HepG2 (cell line): Measurements from ENCODE around the gene TLX1. TPM values are rescaled to one million over a fixed set of nuclear protein-coding genes. Genes with fewer than 3 reads are reported as not detected.

ENCODE experiments used
- CBFB ChIP-seq: sonication (generic); formaldehyde crosslinking; IDR thresholded peaks from 2 replicates; pipeline ENCODE4 v1.4.0; 2020; ENCODE audit warnings: missing genetic modification reagents
- CCAR2 ChIP-seq: fragments of 200-400 bp; formaldehyde crosslinking; optimal IDR thresholded peaks from 2 replicates; pipeline ENCODE3; 2018; ENCODE audit warnings: low read depth, mild to moderate bottlenecking, low read length, moderate library complexity
- GABPB1 ChIP-seq: IDR thresholded peaks from 2 replicates; pipeline ENCODE4 v1.6.1; 2016; ENCODE audit warnings: mild to moderate bottlenecking, missing genetic modification reagents, moderate library complexity, missing compliant biosample characterization
- HDAC1 ChIP-seq: sonication (generic); formaldehyde crosslinking; IDR thresholded peaks from 2 replicates; pipeline ENCODE4 v1.5.1; 2020; ENCODE audit warnings: mild to moderate bottlenecking, missing genetic modification reagents
- NR2F6 ChIP-seq, 2 experiments: IDR thresholded peaks; 2 replicates each; pipeline ENCODE4 v1.6.1; 2016; ENCODE audit warnings: antibody characterized with exemption in 1 of 2, mild to moderate bottlenecking in 1 of 2
- PPARG ChIP-seq: conservative IDR thresholded peaks from 2 replicates; pipeline ENCODE4 v1.6.1; 2016; ENCODE audit warnings: missing biosample characterization, missing genetic modification reagents
- RCOR2 ChIP-seq: IDR thresholded peaks from 2 replicates; pipeline ENCODE4 v1.6.1; 2016; ENCODE audit warnings: missing biosample characterization, missing genetic modification reagents
- SALL2 ChIP-seq: sonication (generic); formaldehyde crosslinking; IDR thresholded peaks from 2 replicates; pipeline ENCODE4 v1.8.1; 2023; ENCODE audit warnings: mild to moderate bottlenecking, missing genetic modification reagents, inconsistent platforms
- SOX5 ChIP-seq: IDR thresholded peaks from 2 replicates; pipeline ENCODE4 v1.6.1; 2016; ENCODE audit warnings: borderline replicate concordance
- TCF7 ChIP-seq: sonication (generic); IDR thresholded peaks from 2 replicates; pipeline ENCODE4 v1.6.1; 2016; ENCODE audit warnings: antibody characterized with exemption, low read depth
- XRCC5 ChIP-seq: fragments of 200-400 bp; formaldehyde crosslinking; optimal IDR thresholded peaks from 2 replicates; pipeline ENCODE3; 2017; ENCODE audit warnings: mild to moderate bottlenecking, low read length
- ZFP1 ChIP-seq: IDR thresholded peaks from 2 replicates; pipeline ENCODE4 v1.6.1; 2016
- ZNF121 ChIP-seq: sonication (generic); formaldehyde crosslinking; IDR thresholded peaks from 2 replicates; pipeline ENCODE4 v1.5.0; 2020; ENCODE audit warnings: mild to moderate bottlenecking, missing genetic modification reagents
- ZNF160 ChIP-seq: sonication (generic); formaldehyde crosslinking; IDR thresholded peaks from 2 replicates; pipeline ENCODE4 v1.8.0; 2022; ENCODE audit warnings: mild to moderate bottlenecking, inconsistent platforms, missing genetic modification reagents
- ZNF350 ChIP-seq: sonication (generic); formaldehyde crosslinking; IDR thresholded peaks from 2 replicates; pipeline ENCODE4 v1.4.0; 2020; ENCODE audit warnings: mild to moderate bottlenecking, low read depth, missing genetic modification reagents, borderline replicate concordance
- ZNF543 ChIP-seq: sonication (generic); formaldehyde crosslinking; IDR thresholded peaks from 2 replicates; pipeline ENCODE4 v1.4.0; 2020; ENCODE audit warnings: mild to moderate bottlenecking, missing genetic modification reagents
- polyA plus RNA-seq, 8 experiments: library from polyadenylated mRNA; depleted of rRNA in 3 of 8; stranded (reverse) in 7 of 8; unstranded in 1 of 8; fragments of >200 nt; fragmentation: Illumina TruSeq in 4 of 8; extraction: Trizol in 4 of 8; gene quantifications; 2 replicates each; pipeline versions ENCODE4 v1.2.1 to v1.2.3, GENCODE V29; 2011 to 2016; ENCODE audit warnings: low read depth in 4 of 8, missing spikeins in 1 of 8, mixed read lengths in 1 of 8; ENCODE audit not compliant: insufficient read depth in 1 of 8
- total RNA-seq, 5 experiments: library from RNA; depleted of rRNA; stranded (reverse); fragments of >200 nt; fragmentation: Illumina TruSeq; extraction: Trizol; gene quantifications; 2 replicates each; pipeline ENCODE4 v1.2.3, GENCODE V29; 2016; ENCODE audit warnings: low read depth in 1 of 5
- TF ChIP-seq, protein P1 (sequence below): sonication (generic); formaldehyde crosslinking; IDR thresholded peaks from 2 replicates; pipeline ENCODE4 v1.4.0; 2020; ENCODE audit warnings: missing genetic modification reagents, mild to moderate bottlenecking, borderline replicate concordance
- TF ChIP-seq, protein P2 (sequence below): sonication (generic); formaldehyde crosslinking; IDR thresholded peaks from 2 replicates; pipeline ENCODE4 v1.5.1; 2020; ENCODE audit warnings: mild to moderate bottlenecking, missing genetic modification reagents, moderate library complexity
- TF ChIP-seq, protein P3 (sequence below): sonication (generic); formaldehyde crosslinking; IDR thresholded peaks from 2 replicates; pipeline ENCODE4 v1.8.1; 2023; ENCODE audit warnings: mild to moderate bottlenecking, missing genetic modification reagents
- TF ChIP-seq, protein P4 (sequence below): sonication (generic); formaldehyde crosslinking; IDR thresholded peaks from 2 replicates; pipeline ENCODE4 v1.4.0; 2020; ENCODE audit warnings: missing genetic modification reagents, borderline replicate concordance

TLX1 gene
- total and polyA plus RNA-seq, 2 of the 13 experiments (the other 11 are each of a cell fraction or from before 2014, with no cell fraction given), result 0.07 to 0.26 TPM

DNA sequence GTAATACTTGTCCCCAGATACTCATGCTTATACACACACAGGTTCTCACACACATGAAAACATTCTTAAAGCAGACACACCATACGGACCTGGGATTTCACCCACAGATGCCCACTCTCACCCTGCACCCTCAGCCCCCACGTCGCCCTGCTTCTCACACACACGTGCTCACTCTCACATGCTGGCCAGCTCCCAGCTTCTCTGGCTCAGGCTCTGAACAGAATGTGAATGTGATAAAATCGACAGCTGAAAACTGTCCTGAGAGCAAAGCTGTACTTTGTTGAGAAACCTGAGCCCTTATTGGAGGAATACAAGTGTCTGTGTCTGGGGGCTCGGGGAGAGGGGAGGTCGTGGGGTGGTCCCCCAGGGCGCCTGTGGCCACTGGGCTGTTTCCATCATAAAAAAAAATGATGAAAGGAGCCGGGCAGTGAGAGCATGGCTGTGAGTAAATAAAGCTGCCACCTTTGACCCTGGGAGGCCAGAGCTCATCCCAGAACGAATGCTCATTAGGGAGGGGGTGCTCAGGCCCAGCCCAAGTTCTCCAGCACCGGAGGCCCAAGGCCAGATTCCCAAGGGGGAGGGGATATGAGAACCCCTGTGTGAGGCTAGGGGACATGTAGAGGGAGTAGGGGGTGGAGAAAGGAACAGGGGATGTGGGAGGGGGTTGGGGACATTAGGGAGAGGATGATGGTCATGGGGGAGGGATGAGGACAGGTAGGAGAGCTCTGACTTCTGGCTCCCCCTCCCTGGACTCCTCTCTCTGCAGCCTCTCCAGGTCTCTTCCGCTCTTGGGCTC is 18.1 kb upstream of the TLX1 start (continued):
- TF ChIP-seq, protein P1, sequence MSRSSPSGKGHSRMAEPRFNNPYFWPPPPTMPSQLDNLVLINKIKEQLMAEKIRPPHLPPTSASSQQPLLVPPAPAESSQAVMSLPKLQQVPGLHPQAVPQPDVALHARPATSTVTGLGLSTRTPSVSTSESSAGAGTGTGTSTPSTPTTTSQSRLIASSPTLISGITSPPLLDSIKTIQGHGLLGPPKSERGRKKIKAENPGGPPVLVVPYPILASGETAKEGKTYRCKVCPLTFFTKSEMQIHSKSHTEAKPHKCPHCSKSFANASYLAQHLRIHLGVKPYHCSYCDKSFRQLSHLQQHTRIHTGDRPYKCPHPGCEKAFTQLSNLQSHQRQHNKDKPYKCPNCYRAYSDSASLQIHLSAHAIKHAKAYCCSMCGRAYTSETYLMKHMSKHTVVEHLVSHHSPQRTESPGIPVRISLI (CRISPR knock-in tag), result peak; percentile 96
- TF ChIP-seq, protein P2, sequence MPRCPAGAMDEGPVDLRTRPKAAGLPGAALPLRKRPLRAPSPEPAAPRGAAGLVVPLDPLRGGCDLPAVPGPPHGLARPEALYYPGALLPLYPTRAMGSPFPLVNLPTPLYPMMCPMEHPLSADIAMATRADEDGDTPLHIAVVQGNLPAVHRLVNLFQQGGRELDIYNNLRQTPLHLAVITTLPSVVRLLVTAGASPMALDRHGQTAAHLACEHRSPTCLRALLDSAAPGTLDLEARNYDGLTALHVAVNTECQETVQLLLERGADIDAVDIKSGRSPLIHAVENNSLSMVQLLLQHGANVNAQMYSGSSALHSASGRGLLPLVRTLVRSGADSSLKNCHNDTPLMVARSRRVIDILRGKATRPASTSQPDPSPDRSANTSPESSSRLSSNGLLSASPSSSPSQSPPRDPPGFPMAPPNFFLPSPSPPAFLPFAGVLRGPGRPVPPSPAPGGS (CRISPR knock-in tag), result no peak
- TF ChIP-seq ZNF121 (CRISPR knock-in tag), result no peak
- TF ChIP-seq, protein P3, sequence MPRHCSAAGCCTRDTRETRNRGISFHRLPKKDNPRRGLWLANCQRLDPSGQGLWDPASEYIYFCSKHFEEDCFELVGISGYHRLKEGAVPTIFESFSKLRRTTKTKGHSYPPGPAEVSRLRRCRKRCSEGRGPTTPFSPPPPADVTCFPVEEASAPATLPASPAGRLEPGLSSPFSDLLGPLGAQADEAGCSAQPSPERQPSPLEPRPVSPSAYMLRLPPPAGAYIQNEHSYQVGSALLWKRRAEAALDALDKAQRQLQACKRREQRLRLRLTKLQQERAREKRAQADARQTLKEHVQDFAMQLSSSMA (CRISPR knock-in tag), result no peak
- TF ChIP-seq ZNF543, result no peak
- peak; percentile 67 for TF ChIP-seq CCAR2
- TF ChIP-seq, protein P4, sequence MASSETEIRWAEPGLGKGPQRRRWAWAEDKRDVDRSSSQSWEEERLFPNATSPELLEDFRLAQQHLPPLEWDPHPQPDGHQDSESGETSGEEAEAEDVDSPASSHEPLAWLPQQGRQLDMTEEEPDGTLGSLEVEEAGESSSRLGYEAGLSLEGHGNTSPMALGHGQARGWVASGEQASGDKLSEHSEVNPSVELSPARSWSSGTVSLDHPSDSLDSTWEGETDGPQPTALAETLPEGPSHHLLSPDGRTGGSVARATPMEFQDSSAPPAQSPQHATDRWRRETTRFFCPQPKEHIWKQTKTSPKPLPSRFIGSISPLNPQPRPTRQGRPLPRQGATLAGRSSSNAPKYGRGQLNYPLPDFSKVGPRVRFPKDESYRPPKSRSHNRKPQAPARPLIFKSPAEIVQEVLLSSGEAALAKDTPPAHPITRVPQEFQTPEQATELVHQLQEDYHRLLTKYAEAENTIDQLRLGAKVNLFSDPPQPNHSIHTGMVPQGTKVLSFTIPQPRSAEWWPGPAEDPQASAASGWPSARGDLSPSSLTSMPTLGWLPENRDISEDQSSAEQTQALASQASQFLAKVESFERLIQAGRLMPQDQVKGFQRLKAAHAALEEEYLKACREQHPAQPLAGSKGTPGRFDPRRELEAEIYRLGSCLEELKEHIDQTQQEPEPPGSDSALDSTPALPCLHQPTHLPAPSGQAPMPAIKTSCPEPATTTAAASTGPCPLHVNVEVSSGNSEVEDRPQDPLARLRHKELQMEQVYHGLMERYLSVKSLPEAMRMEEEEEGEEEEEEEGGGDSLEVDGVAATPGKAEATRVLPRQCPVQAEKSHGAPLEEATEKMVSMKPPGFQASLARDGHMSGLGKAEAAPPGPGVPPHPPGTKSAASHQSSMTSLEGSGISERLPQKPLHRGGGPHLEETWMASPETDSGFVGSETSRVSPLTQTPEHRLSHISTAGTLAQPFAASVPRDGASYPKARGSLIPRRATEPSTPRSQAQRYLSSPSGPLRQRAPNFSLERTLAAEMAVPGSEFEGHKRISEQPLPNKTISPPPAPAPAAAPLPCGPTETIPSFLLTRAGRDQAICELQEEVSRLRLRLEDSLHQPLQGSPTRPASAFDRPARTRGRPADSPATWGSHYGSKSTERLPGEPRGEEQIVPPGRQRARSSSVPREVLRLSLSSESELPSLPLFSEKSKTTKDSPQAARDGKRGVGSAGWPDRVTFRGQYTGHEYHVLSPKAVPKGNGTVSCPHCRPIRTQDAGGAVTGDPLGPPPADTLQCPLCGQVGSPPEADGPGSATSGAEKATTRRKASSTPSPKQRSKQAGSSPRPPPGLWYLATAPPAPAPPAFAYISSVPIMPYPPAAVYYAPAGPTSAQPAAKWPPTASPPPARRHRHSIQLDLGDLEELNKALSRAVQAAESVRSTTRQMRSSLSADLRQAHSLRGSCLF (CRISPR knock-in tag), result 0 out of 2 replicates have a peak, but pooled peaks have one; percentile 16
- TF ChIP-seq PPARG, result no peak
- TF ChIP-seq ZFP1 (CRISPR knock-in tag), result 0 out of 2 replicates have a peak, but pooled peaks have one; percentile 39
- no peak for TF ChIP-seq ZNF160 (CRISPR knock-in tag)
- TF ChIP-seq TCF7, result peak; percentile 96
- TF ChIP-seq SALL2, result no peak
- peak; percentile 67; the same call in 1 of the 2 replicates for TF ChIP-seq SOX5 (CRISPR knock-in tag)
- no peak for TF ChIP-seq RCOR2 (CRISPR knock-in tag)
- no peak for TF ChIP-seq GABPB1 (CRISPR knock-in tag)
- peak; percentile 61 for TF ChIP-seq XRCC5
- peak; percentile 58; the same call in 1 of the 2 replicates for TF ChIP-seq ZNF350 (CRISPR knock-in tag)
- no peak; the same call in 1 of the 2 replicates for TF ChIP-seq CBFB
- peak; percentile 99 for TF ChIP-seq NR2F6 (IDR thresholded peaks at IDR 0.05)
- peak; percentile 99 for TF ChIP-seq NR2F6 (CRISPR knock-in tag; IDR thresholded peaks at IDR 0.05)
- peak; percentile 74 for TF ChIP-seq HDAC1 (CRISPR knock-in tag)
